Psoas muscle (tissue), 8 donors: Measurements from ENCODE around the gene IFNA13. TPM values are rescaled to one million over a fixed set of nuclear protein-coding genes. Genes with fewer than 3 reads are reported as not detected.

Experiments
- ATAC-seq, 4 donors: fragments of 200-7000 bp; cut with Tn5 transposase; one replicate each; pipeline ENCODE4 v1.9.1; 2020; ENCODE audit warnings: moderate library complexity in 3 of 4, mild to moderate bottlenecking in 2 of 4
- DNase-seq, 2 donors: peaks; one replicate each; pipeline ENCODE4 v3.0.0-alpha.2; 2020
- H3K27ac ChIP-seq: fragments of 200-600 bp; one replicate; pipeline ENCODE4 v1.8.0; 2022
- H3K27me3 ChIP-seq, 3 donors: fragments of 200-600 bp in 1 of 3; one replicate each; pipeline versions ENCODE4 v1.6.1 to v1.8.0; 2013 to 2022; ENCODE audit warnings: low read length in 2 of 3, mild to moderate bottlenecking in 2 of 3, moderate library complexity in 1 of 3; ENCODE audit not compliant: insufficient read depth in 3 of 3
- H3K36me3 ChIP-seq, 2 donors: fragments of 200-600 bp in 1 of 2; one replicate each; pipeline versions ENCODE4 v1.6.1 to v1.8.0; 2013 to 2022; ENCODE audit warnings: low read depth in 1 of 2, mild to moderate bottlenecking in 1 of 2, moderate library complexity in 1 of 2; ENCODE audit not compliant: insufficient read depth in 1 of 2
- H3K4me1 ChIP-seq: fragments of 200-600 bp; one replicate; pipeline ENCODE4 v1.8.0; 2022
- H3K4me3 ChIP-seq: fragments of 200-600 bp; one replicate; pipeline ENCODE4 v1.8.0; 2022; ENCODE audit warnings: mild to moderate bottlenecking
- H3K9me3 ChIP-seq: fragments of 200-600 bp; one replicate; pipeline ENCODE4 v1.8.0; 2022
- CTCF ChIP-seq: fragments of 200-600 bp; IDR thresholded peaks from one replicate; pipeline ENCODE4 v1.8.0; 2022; ENCODE audit warnings: antibody characterized with exemption
- WGBS, 3 donors: extraction: QIAGEN DNeasy Blood & Tissue Kit; methylation state at CpG; one replicate each; pipeline versions ENCODE4 v1.1.6 to v1.1.7; 2013; 5-methylcytosine and 5-hydroxymethylcytosine counted together
- intact Hi-C, 2 donors: fragments of 100-400 bp; cut with DNase I; formaldehyde crosslinking; loops; one replicate each; pipeline versions ENCODE4 v1.11.0 to v1.14.2; 2022
- polyA plus RNA-seq, 3 donors: library from polyadenylated mRNA; stranded (reverse); fragments of 200-250 nt; gene quantifications; one replicate each; pipeline ENCODE4 v1.2.3, GENCODE V29; 2013
- total RNA-seq, 4 donors: library from RNA; stranded (reverse); fragmentation: NEBNext Ultra II Directional in 2 of 4; extraction: Animal tissue kit (Norgen Biotek cat#: 25700) in 2 of 4; gene quantifications; one replicate each; pipeline versions ENCODE4 v1.2.1 to v1.2.4, GENCODE V29; 2021 to 2023
- donor health status: healthy with polysubstance abuse.
- donor health status: DM: no; HTN: no; CAD: no; lungs with moderate emphysema.
- donor health status: Bipolar disorder and iron deficiency.
- donor health status: healthy.
- donor health status: DM: yes; HTN: yes; CAD: no.
- donor health status: DM: no; HTN: no; CAD: no.
- donor health status: DM: no; HTN: no; CAD: no.
- donor health status: DM: yes; HTN: yes; CAD: no.

The IFNA13 gene
- total and polyA plus RNA-seq, 7 donors: not detected

- no peak for TF ChIP-seq CTCF
- H3K36me3 ChIP-seq: no peaks in the 10 kb centered on the region
- no peak for ATAC-seq
- no peaks in the 10 kb centered on the region for H3K4me1 ChIP-seq
- intact Hi-C loops: no loop called here
- no peak overlapping the region for H3K4me3 ChIP-seq
- no peak for DNase-seq
- no peak overlapping the region for H3K27ac ChIP-seq
- H3K9me3 ChIP-seq: no peaks in the 10 kb centered on the region
- peaks cover 0 to 5% (median 0%) of the 10 kb centered on the region in 3 donors for H3K27me3 ChIP-seq
- WGBS, 3 donors: 85 to 90% (median 86%) methylated on average over 8 of the region's 8 CpGs
Observed at GRCh38 chr9:21362287-21362686, 5.6 kb downstream of the IFNA13 start.

GRCh38 chr9:21357479-21358460 lies 10.1 kb downstream of the IFNA13 start:
- WGBS, 3 donors: 39 to 51% (median 46%) methylated on average over 7 of the region's 7 CpGs
- no peak overlapping the region for H3K4me3 ChIP-seq
- ATAC-seq (no peak), DNase-seq (no peak)
- H3K27ac ChIP-seq: no peak overlapping the region
- no peak for TF ChIP-seq CTCF
- H3K27me3 ChIP-seq: no peaks in the 10 kb centered on the region
- H3K9me3 ChIP-seq: no peaks in the 10 kb centered on the region
- no peaks in the 10 kb centered on the region for H3K4me1 ChIP-seq
- no peaks in the 10 kb centered on the region for H3K36me3 ChIP-seq
- intact Hi-C loops: no loop called here

GRCh38 chr9:21350787-21351186 lies 17.1 kb downstream of the IFNA13 start, which contains the start of gene IFNA6:
IFNA6 (minus strand) TSS chr9:21350887; CDS start chr9:21350887, 0 bp downstream.
- intact Hi-C loops: no loop called here
- no peaks in the 10 kb centered on the region for H3K36me3 ChIP-seq
- peaks cover 0 to 4% (median 0%) of the 10 kb centered on the region in 3 donors for H3K27me3 ChIP-seq
- ATAC-seq (no peak), DNase-seq (no peak)
- no peaks in the 10 kb centered on the region for H3K4me1 ChIP-seq
- no peak for TF ChIP-seq CTCF
- H3K4me3 ChIP-seq: no peak within 1 kb of the TSS
- no peaks in the 10 kb centered on the region for H3K9me3 ChIP-seq
- 87 to 94% (median 88%) methylated on average over 1 of the region's 1 CpG for WGBS, 3 donors
- H3K27ac ChIP-seq: no peak within 1 kb of the TSS

GRCh38 chr9:21348430-21348970 lies 19.4 kb downstream of the IFNA13 start:
- H3K4me3 ChIP-seq: no peak overlapping the region
- H3K36me3 ChIP-seq: no peaks in the 10 kb centered on the region
- H3K9me3 ChIP-seq: peaks cover 6% of the 10 kb centered on the region
- no peak overlapping the region for H3K27ac ChIP-seq
- no peak for TF ChIP-seq CTCF
- intact Hi-C loops: loop anchor here in 1 of 2 donors (5.0 kb wide), 1 partner anchor 44 kb away; no protein-coding TSS in a partner anchor
- DNase-seq (no peak), ATAC-seq (no peak)
- WGBS, 3 donors: 63 to 73% (median 72%) methylated on average over 3 of the region's 3 CpGs
- H3K4me1 ChIP-seq: no peaks in the 10 kb centered on the region
- peaks cover 0 to 4% (median 0%) of the 10 kb centered on the region in 3 donors for H3K27me3 ChIP-seq
